ENCODE data around the gene FZD8.

Gene FZD8

GRCh38 chr10:35588836-35589235, 53.3 kb downstream of the FZD8 start:
- Histone ChIP-seq H3K27ac (ENCODE audit: extremely low read depth, low read depth, low read length) (no peak overlapping the region), H3K36me3 (ENCODE audit: control insufficient read depth in 2 of 2, insufficient read depth in 1 of 2, low read length in 2 of 2) (no peaks in the 10 kb centered on the region), H3K9me3 (ENCODE audit: control insufficient read depth, insufficient read depth, low read depth, low read length) (no peaks in the 10 kb centered on the region), H3K4me3 (ENCODE audit: low read depth, low read length) (no peak overlapping the region), H3K4me1 (ENCODE audit: control insufficient read depth, insufficient read depth, low read length) (no peaks in the 10 kb centered on the region)
- TF ChIP-seq SCRT1 (tag by site-specific recombination; IDR thresholded peaks at IDR 0.05; ENCODE audit: borderline replicate concordance), result 0 out of 2 replicates have a peak, but pooled peaks have one; percentile 23
- no peak for TF ChIP-seq ZXDB (tag by site-specific recombination; IDR thresholded peaks at IDR 0.05)
- TF ChIP-seq INSM2 (tag by site-specific recombination; IDR thresholded peaks at IDR 0.05), result no peak
- TF ChIP-seq SCRT2 (tag by site-specific recombination; IDR thresholded peaks at IDR 0.05), result peak; percentile 76
- no peak for TF ChIP-seq ZNF48 (tag by site-specific recombination; IDR thresholded peaks at IDR 0.05)
- no peak for TF ChIP-seq ZNF530 (tag by site-specific recombination; IDR thresholded peaks at IDR 0.05; ENCODE audit: low read depth)
- no peak for TF ChIP-seq ZNF830 (tag by site-specific recombination; IDR thresholded peaks at IDR 0.05; ENCODE audit: low read depth)
- ChIA-PET POLR2A (no interaction called here), CTCF (interaction anchor here (0.7 kb wide), 1 partner anchor 26 kb away, joined by 3 read pairs; no protein-coding TSS in a partner anchor)
